Measurements from ENCODE around the gene PRELP. TPM values are rescaled to one million over a fixed set of nuclear protein-coding genes. Genes with fewer than 3 reads are reported as not detected.

PRELP gene
- total and polyA plus RNA-seq, 9 of the 15 experiments (the other 6 are each of a cell fraction or from before 2014, with no cell fraction given): 0.04 TPM; not detected in 8

DNA sequence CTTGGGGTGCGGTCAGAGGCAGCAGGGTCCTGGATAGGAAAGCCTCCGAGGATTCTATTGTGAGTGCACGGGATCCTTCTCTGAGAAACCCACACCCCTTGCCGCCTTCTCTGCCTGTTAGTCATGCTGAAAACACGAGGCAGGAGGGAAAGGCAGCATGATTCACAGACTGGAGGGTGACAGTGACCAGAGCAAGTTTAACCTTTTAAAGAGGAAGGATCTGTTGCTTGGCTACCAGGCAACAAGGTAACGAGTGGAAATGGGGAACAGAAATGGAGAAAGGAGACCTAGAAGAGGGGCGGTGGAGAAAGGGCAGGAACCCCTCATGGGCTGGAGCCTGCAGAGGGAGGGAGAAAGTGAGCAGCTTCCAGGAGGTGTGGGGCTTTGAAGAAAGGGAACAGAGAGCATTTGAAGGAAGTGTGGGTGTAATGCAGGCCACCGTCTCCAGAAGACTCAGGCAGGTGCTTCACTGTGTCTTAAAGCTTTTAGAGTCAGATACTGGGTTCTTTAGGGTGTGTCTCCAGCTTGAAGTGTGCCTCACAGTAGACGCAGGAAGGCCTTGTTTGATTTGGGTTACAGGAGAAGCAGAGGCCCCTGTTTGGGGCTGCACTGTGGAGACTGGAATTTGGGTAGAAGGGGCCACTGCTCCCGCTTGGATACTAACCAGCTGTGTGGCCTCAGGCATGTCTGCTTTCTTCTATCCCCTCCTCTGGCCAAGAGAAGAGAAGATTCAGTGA is 37.4 kb downstream of the PRELP start (continued):
- no peak for TF ChIP-seq SMARCC2 (IDR thresholded peaks at IDR 0.05; ENCODE audit: low read depth)
- TF ChIP-seq MBD2 (IDR thresholded peaks at IDR 0.05; ENCODE audit: borderline replicate concordance, low read depth): no peak
- TF ChIP-seq ZBTB12 (CRISPR knock-in tag; IDR thresholded peaks at IDR 0.05): no peak
- TF ChIP-seq HBP1 (CRISPR knock-in tag; IDR thresholded peaks at IDR 0.05): no peak
- no peak for TF ChIP-seq PATZ1 (CRISPR knock-in tag; IDR thresholded peaks at IDR 0.05; ENCODE audit: borderline replicate concordance)
- TF ChIP-seq, protein P1, sequence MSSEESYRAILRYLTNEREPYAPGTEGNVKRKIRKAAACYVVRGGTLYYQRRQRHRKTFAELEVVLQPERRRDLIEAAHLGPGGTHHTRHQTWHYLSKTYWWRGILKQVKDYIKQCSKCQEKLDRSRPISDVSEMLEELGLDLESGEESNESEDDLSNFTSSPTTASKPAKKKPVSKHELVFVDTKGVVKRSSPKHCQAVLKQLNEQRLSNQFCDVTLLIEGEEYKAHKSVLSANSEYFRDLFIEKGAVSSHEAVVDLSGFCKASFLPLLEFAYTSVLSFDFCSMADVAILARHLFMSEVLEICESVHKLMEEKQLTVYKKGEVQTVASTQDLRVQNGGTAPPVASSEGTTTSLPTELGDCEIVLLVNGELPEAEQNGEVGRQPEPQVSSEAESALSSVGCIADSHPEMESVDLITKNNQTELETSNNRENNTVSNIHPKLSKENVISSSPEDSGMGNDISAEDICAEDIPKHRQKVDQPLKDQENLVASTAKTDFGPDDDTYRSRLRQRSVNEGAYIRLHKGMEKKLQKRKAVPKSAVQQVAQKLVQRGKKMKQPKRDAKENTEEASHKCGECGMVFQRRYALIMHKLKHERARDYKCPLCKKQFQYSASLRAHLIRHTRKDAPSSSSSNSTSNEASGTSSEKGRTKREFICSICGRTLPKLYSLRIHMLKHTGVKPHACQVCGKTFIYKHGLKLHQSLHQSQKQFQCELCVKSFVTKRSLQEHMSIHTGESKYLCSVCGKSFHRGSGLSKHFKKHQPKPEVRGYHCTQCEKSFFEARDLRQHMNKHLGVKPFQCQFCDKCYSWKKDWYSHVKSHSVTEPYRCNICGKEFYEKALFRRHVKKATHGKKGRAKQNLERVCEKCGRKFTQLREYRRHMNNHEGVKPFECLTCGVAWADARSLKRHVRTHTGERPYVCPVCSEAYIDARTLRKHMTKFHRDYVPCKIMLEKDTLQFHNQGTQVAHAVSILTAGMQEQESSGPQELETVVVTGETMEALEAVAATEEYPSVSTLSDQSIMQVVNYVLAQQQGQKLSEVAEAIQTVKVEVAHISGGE (CRISPR knock-in tag; IDR thresholded peaks at IDR 0.05): no peak
- no peak for TF ChIP-seq ZNF436 (CRISPR knock-in tag; IDR thresholded peaks at IDR 0.05)
- no peak for TF ChIP-seq SMAD3 (CRISPR knock-in tag; conservative IDR thresholded peaks at IDR 0.05)
- TF ChIP-seq RAD21 (CRISPR knock-in tag; conservative IDR thresholded peaks at IDR 0.05 in 1 of 2, IDR thresholded peaks at IDR 0.05 in 1 of 2): no peak
- no peak for TF ChIP-seq ZKSCAN1 (IDR thresholded peaks at IDR 0.05; ENCODE audit: low read depth, low read length)
- no peak for TF ChIP-seq ZNF146 (CRISPR knock-in tag; IDR thresholded peaks at IDR 0.05; ENCODE audit: unreplicated experiment)
- TF ChIP-seq OTX1 (CRISPR knock-in tag; IDR thresholded peaks at IDR 0.05): no peak
